Airway epithelial cell (primary cell): ENCODE data around the gene ZNF528. TPM values are rescaled to one million over a fixed set of nuclear protein-coding genes. Genes with fewer than 3 reads are reported as not detected.

Experiments
- total RNA-seq: library from RNA; depleted of rRNA; stranded (reverse); fragments of >200 nt; gene quantifications from 2 replicates; pipeline ENCODE4 v1.2.3, GENCODE V29; 2015

The ZNF528 gene
- 2.4 and 3.9 TPM in 2 replicates for total RNA-seq

GRCh38 chr19:52397310-52398080 lies at the start of gene ZNF528:
ZNF528 (plus strand) TSS chr19:52397849; CDS start chr19:52402014, 4,165 bp downstream.

GRCh38 chr19:52369559-52370340 lies 27.9 kb upstream of the ZNF528 start, which contains the start of gene ZNF880:
ZNF880 (plus strand) TSS chr19:52369923; CDS start chr19:52369966, 43 bp downstream.

GRCh38 chr19:52428937-52429336 lies 31.3 kb downstream of the ZNF528 start, which contains the start of gene ZNF534:
ZNF534 (plus strand) TSS chr19:52429148; CDS start chr19:52431475, 2,327 bp downstream.

GRCh38 chr19:52453324-52454094 lies 55.9 kb downstream of the ZNF528 start, which contains the start of gene ZNF578:
ZNF578 (plus strand) TSS chr19:52453553; CDS start chr19:52501846, 48,293 bp downstream.

Other genes with a start within 250 kb of the ZNF528 start
- gene ZNF836, start 226.2 kb upstream of the ZNF528 start, total RNA-seq, result 3.3 and 6.3 TPM in 2 replicates
- 234 and 274 TPM in 2 replicates for gene PPP2R1A, start 207.8 kb upstream of the ZNF528 start, total RNA-seq
- 5.5 and 6.8 TPM in 2 replicates for gene ZNF766, start 128.3 kb upstream of the ZNF528 start, total RNA-seq
- gene ZNF480, start 100.7 kb upstream of the ZNF528 start, total RNA-seq, result 14.2 and 21.0 TPM in 2 replicates
- gene ZNF610, start 61.6 kb upstream of the ZNF528 start, total RNA-seq, result 0.33 and 0.63 TPM in 2 replicates
- gene ZNF880, start 27.9 kb upstream of the ZNF528 start, total RNA-seq, result 5.6 and 7.3 TPM in 2 replicates
- gene ZNF534, start 31.3 kb downstream of the ZNF528 start, total RNA-seq, result not detected in 2 replicates
- gene ZNF578, start 55.7 kb downstream of the ZNF528 start, total RNA-seq, result 0.14 and 0.35 TPM in 2 replicates
- gene ZNF808, start 129.8 kb downstream of the ZNF528 start, total RNA-seq, result 3.8 and 4.7 TPM in 2 replicates
- 2.9 and 6.3 TPM in 2 replicates for gene ZNF701, start 172.4 kb downstream of the ZNF528 start, total RNA-seq
- gene ZNF83, start 240.5 kb downstream of the ZNF528 start, total RNA-seq, result 13.3 and 19.0 TPM in 2 replicates